ENCODE results near the gene DUS1L.

The DUS1L gene

DNA sequence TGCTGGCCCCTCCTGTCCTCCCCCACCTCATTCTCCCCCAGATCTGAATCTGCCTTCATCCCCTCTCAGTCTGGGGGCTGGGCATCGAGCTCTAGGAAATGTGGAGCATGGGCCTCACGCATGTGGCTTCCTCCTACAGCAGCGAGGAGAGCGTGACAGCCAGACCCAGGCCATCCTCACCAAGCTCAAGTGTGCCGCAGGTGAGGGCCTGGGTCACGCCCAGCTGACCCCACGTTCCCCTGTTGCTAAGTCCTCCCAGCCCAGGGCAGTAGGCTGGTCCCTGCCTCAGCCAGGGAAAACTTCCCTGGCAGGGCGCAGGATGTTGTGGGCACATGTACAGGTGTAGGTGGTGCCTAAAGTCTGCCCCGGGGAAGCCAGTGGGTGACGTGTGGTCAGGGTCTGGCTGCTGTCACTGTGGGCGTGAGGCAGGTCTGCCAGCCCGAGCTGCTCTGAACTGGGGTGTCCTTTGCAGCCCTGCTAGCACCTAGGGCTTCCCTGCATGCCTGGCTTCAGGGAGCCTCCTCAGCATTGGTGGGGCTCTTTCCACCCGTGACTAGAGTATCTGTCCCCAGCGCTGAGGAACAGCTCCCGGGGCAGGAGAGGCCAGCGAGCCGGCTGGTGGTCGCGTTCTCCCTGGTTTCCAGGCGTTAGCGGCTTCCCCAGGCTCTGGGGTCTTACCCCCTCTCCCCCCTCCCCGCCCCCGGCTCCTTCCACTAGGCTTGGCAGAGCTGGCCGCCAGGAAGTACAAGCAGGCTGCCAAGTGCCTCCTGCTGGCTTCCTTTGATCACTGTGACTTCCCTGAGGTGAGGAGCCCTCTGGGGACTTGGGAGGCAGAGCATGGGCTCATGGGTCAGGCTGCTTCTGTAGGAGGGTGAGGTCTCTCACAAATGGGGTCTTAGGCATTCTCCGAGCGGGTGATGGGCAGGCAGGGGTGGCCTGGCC, 10.3 kb downstream of the DUS1L start:
- DNase-seq (ENCODE audit: low spot score), result no peak

DNA sequence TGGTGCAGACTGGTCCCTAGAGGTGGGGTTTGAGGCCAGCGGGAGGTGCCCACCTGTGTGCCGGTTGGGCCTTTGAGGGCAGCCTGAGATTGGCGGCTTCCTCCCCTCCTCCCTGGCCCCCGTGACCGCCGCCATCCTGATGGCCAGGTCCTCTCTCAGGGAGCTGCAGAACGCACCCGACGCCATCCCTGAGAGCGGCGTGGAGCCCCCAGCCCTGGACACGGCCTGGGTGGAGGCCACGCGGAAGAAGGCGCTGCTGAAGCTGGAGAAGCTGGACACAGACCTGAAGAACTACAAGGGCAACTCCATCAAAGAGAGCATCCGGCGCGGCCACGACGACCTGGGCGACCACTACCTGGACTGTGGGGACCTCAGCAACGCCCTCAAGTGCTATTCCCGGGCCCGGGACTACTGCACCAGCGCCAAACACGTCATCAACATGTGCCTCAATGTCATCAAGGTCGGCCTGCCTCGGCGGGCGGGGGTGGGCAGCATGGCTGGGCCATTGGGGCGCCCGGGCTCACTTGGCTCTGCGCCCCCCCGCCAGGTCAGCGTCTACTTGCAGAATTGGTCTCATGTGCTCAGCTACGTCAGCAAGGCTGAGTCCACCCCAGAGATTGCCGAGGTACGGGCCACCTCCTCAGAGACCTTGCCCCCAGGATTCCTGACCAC, 11.1 kb downstream of the DUS1L start:
- DNase-seq (ENCODE audit: low spot score), result no peak

DNA sequence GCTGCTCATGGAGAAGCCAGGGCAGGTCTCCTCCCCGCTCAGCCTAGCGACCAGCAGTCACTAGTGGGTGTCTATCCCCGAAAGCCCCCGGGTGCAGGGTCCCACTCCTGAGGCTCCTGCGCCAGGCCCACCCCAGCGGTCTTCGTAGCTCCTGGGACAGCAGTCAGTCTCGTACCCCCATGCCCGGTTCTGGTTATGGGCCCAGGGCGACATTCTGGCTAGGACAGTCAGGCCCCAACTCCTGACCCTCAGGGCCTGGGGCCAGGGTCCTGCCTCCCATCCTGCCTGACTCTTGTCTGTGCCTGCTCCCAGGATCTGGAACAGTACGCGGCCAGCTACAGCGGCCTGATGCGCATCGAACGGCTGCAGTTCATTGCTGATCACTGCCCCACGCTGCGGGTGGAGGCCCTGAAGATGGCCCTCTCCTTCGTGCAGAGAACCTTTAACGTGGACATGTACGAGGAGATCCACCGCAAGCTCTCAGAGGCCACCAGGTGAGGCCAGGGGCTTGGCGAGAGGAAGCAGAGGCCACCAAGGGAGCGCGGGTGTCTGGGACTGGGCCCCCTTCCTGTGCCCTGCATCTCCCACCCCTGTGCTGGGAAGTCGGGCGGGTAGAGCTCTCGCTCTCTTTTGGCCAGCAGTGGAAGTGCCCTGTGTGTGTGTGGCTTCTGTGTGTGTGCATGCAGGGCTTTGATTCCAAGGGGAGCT, 11.9 kb downstream of the DUS1L start:
- no peak for DNase-seq (ENCODE audit: low spot score)

DNA sequence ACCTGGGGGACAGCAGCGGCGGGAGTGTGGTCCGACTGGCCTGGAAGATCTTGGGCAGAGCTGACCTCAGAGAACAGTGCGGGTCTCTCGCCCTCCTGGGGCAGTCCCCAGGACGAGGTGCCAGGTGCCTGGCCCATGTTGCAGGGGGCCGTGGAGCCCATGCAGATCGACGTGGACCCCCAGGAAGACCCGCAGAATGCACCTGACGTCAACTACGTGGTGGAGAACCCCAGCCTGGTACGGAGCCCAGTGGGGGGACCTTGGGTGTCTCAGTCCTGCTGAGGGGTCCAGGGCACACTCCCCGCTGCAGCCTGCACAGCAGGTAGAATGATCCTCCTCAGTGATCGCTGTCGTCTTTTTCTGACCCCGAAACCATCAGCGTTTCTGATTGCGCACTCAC, 12.5 kb downstream of the DUS1L start:
- DNase-seq (ENCODE audit: low spot score), result no peak

DNA sequence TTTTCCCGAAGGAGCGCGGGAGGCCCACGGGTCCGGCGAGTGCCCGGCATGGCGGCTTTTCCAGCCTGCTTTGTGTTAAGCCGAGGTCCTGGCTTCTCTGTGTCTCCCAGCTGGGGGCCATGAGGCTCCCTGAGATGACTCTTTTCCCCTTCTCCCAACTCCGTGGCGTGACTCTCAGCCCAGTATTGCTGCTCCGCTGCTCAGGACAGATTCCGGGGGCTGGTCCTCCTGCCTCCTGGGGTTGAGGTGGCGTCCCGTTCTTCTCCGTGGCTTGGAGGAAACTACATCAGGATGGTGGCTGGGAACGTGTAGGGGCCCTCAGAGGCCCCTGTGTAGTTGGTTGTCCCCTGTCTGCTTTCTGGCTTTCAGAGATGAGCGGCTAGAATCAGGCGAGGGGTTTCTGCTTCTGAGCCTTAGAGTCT, 13.0 kb downstream of the DUS1L start:
- no peak for DNase-seq (ENCODE audit: low spot score)

DNA sequence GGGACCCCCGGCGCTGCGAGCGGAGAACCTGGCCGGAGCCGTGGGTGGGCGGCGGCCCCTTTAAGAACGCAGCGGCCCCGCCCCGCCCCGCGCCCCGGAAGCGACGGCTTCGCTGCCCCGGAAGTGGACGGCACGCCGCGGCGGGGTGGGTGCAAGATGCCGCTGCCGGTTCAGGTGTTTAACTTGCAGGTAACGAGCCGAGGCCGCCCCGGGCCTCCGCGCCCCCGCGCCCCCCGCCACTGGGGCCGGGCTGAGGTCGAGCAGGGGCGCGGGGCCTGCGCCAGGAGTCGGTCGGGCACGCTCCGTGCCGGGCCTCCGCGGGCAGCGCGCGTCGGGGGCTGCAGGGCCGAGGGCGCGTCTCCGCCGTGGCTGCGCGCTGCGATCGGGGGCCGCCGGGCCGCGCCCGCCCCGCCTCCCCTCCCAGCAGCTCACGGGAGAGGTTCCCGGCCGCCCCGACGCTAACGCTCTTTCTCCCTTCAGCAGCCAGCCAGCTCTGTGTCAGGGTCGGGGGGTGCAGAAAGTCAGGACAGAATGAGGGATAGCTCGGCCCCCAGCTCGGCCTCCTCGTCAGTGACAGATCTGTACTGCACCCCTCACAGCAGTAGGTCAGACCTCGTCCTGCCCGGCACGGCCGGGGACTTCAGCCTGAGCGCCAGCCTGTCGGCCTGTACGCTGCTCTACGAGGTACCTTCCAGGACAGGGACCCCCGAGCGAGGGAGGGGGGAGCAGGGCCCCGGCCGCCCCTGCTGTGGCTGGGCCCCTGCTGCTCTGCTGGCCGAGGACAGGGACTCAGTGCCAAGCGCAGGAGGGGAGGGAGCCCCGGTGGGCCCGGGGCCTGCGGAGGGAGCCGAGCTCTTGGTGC, 13.6 kb downstream of the DUS1L start, which contains the start of the genes GPS1 and RFNG:
Gene GPS1 (plus strand): TSS at position 123 of the 862 bp plus-strand sequence. CDS start 34 bp downstream, at position 157.
Gene RFNG (minus strand): TSS at position 36 of the 862 bp plus-strand sequence. CDS start 45 bp downstream, outside the sequence.
- peak; percentile 76 for DNase-seq (ENCODE audit: low spot score)

DNA sequence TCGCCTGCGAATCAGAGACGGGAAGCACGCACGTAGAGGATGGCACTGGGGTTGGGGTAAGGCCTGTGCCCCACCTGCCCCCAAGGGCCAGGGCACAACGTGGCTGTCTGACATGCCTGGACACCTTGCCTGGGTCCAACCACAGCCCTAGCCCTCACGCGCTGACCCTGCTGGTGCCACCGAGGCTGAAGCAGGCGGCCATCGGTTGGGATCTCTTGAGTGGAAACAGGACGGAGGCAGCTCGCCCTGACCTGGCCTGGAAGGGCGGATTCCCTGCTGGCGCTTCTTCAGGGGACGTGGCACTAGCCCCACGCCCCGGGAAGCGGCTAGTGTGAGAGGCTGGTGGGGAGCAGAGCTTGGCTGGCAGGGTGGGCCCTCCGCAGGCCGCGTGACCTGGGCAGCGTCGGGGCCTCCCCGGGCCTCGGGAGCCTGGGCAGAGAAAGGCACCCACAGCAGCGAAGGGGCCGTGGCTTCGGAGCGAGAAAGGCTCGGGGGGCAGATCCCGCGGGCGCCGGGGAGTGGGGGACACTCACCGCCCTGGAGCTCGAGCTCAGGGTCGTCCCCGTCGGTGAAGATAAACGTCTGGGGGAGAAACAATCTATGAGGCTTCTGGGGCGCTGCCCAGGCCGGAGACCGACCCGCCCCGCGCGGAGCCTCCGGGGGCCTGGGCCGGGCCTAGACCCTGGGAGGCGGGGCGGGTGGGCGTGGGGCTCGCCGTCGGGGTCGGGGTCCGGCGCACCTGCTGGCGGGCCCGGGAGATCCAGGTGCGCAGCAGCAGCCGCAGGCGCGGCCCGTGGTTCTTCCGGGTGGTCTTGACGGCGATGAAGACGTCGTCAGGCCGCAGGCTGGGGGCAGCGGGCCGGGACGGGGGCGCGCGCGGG, 14.6 kb downstream of the DUS1L start:
- DNase-seq (ENCODE audit: low spot score), result no peak

DNA sequence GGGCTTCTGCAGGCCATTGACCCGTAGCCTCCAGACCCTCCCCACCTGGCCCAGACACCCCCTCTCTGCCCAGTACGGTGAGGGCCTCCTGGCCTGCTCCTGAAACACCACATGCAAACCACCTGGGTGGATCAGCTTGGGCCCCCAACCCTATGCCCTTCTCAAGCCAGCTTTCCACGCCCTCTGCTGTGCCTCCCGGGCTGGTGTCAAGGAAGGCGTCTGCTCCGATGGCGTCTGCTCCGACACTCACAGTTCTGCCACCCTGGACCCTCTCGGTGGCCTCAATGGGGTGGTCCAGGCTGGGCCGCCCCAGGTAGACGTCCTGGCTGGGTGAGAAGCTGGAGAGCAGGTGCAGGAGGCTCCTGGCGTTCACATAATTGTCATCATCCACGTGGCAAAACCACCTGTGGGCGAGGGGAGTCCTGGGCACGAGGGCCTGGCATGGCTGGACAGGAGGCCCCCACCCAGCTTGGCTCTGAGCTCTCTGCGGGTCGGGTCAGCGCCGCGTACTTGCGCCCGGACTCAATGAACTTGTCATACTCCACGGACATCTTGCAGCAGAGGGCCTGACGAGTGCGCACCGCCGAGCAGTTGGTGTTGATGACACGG, 15.3 kb downstream of the DUS1L start:
- DNase-seq (ENCODE audit: low spot score), result no peak

DNA sequence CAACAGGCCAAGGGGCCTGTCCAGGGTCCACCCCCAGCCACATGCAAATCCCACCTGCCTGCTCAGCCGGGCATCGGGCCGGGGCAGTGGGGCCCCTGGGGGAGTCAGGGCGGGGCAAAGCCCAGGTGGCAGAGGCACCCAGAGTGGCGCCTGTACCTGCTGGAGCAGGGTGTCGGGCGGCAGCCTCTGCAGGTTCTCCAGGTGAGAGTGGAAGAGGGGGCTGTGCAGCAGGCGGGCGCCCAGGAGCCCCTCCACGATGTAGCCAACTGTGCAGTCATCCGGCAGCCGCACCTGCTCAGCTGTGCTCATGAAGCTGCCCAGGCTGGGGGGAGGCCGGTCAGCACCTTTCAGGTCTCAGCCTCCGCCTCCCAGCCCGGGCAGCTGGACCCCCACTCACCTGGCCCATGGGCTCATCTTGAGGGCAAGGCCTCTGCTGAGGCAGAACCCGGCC, 16.1 kb downstream of the DUS1L start:
- DNase-seq (ENCODE audit: low spot score), result no peak

DNA sequence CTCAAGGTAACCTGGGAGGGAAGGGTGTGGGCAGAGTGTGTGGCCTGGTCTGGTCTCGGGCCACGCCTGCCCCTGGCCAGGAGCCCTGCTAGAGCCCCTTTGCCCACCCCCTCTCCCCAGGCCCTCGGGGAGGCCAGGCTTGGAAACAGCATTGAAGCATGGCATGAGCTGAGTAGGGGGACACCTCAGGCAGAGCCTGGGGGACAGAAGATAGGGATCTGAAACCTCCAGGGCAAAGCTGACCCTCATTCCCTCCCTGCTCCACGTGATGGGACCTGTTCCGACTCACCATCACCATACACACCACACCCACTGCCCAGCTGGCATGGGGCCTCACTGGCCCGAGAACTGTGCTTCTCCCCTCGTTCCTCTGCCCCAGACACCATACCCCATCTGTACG, 16.5 kb downstream of the DUS1L start:
- no peak for DNase-seq (ENCODE audit: low spot score)

DNA sequence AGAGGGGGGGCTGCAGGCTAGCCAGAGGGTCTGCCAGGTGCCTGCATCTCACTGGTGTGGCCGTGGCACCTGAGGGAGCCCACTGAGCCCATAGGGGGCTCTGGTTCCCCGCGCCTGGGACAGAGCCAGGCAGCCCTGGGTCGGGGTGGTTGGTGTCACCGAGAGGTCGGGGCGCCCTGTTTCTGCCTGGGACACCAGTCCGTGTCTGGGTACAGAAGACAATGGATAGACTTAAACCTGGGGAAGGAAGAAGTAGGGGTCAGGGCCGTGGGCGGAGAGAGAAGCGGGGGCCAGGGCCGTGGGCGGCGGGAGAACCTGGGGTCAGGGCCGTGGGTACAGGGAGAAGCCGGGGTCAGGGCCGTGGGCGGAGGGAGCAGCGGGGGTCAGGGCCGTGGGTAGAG, 17.0 kb downstream of the DUS1L start:
- no peak for DNase-seq (ENCODE audit: low spot score)

DNA sequence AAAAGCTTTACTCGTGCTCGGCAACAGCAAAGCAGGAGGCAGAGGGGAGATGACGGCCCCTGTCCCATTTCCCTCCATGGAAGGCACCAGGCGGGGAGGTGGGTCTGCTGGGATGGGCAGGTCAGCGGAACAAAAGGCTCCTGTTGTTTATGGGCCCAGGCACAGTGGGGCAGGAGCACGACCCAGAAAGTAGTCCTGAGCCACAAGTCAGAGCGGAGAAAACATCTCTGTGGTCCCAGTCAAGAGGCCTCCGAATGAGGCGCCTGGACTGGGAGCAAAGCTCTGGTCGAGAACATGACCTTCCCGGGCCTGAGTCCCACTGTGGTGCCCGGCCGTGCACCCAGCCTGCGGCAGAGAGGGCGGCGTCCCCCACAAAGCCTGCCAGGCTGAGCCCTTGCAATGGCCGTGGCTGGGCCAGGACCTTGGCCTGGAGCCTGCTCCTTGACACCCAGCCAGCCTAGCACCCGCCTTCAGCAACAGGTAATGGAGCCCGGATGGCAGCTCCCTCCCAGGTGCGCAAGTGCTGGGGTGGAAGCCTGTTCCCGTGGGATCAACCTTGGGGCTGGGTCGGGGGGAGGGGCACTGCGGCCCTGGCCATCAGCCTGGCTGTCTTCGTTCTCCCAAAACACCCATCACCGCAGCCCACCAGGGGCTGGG, 17.6 kb downstream of the DUS1L start:
- no peak for DNase-seq (ENCODE audit: low spot score)

DNA sequence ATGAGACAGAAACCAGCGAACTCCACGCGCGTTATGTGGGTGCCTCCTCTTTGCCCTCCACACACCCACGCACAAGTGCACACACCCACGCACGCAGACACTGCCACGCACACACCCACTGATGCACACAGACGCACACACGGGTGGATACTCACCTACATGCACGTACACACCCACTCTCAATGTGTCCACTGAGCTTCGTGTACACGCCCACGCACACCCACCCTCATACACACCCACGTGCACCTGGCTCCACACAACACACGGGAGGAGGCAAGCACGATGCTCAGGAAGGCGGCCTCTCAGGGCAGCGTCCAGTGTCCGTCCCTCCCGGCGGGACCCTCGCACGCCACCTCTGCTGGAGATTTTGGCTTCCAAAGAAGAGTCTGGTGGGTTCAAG, 18.2 kb downstream of the DUS1L start:
- DNase-seq (ENCODE audit: low spot score), result no peak

DNA sequence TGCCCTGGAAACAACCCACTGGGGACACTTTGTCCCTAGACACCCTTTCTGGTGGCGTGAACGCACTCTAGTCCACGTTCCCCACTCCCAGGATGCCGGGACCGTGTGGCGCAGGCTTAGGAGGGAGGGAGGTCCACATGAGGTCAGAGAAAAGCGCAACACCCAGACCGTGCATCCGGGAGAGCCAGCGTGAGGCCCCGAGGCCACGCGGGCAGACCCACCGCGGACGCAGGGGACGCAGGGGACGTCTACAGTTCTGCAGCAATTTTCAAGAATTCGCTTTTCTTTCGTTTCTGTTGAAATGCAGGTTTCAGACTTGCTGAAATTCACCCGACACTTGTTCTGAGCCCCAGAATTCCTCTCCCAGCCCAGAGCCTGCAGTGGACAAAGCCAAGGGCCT, 18.7 kb downstream of the DUS1L start:
- no peak for DNase-seq (ENCODE audit: low spot score)

DNA sequence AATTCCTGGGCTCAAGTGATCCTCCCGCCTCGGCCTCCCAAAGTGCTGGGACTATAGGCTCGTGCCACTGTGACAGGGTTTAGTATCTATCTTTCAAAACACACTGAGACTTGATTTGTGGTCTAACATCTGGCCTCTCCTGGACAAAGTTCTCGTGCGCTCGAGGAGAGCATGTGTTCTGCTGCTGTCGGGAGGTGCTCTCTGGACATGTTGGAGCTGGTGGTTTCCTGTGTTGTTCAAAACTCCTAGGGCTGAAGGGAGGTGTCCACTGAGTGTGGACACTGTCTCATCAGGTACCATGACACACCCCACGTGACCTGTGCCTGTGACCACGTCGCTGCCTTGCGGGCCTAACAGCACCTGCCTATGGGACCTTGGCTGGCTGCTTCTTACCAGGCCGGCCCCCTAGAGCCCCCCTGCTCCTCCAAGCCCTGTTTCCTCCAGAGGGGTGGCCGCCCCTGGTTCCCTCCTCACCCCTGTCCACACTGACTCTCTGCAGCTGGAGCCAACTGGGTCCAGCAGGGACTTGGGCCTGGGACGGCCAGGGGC, 19.6 kb downstream of the DUS1L start:
- no peak for DNase-seq (ENCODE audit: low spot score)

DNA sequence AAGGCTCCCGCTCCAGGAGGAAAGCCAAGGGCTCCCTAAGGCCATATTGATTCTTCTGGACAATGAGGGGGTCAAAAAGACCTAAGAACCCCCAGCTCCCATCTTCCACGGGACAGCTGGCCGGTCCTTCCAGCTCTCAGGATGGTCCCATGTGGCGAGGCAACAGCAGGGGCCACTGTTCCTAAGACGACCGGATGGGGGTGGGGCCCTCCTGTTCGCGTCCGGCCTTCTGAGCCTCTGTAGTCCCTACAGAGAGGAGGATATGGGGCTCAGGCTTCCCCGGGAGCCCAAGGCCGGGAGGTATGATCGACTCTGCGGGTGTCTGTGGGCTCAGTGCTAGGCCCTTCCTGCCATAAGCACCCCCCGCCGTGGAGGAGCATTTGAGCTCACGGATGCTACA, 22.1 kb downstream of the DUS1L start:
- no peak for DNase-seq (ENCODE audit: low spot score)

DNA sequence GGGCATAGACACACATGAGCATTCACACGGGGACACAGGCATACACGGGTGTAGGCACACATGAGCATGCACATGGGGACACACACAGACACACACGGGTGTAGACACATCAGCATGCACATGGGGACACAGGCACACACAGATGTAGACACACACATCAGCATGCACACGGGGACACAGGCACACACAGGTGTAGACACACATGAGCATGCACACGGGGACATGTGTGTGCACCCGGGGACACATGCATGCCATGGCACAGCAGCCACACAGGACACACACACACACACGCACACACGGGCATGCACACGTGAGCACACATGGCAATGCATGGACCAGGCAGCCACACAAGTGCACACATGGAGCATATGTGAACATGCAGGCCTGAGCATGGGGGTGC, 23.0 kb downstream of the DUS1L start:
- DNase-seq (ENCODE audit: low spot score), result no peak

DNA sequence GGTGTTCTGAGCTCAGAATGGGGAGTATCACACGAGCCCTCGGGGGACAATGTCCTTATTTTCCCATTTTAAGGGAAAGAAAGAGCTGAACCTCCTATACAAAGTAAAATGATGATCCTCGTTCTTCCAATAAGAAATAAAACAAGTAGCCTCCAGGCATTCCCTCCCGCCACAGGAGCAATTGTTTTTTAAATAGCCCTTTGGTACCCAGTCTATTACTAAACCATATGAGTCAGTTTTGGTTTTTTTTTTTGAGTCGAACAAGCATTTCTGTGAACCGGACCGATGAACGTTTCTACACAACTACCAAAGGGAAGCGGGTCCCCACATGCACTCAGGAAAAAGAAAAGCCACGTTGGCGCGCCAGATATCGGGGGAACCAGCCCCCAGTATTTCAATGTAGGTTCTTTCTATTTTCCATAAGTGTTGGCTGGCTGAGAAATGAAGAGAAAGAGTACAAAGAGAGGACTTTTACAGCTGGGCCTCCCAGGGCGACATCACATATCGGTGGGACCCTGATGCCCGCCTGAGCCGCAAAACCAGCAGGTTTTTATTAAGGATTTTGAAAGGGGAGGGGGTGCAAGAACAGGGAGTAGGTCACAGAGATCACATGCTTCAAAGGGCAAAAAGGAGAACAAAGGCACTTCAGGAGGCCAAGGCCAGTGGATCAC, 24.3 kb downstream of the DUS1L start:
- DNase-seq (ENCODE audit: low spot score), result no peak
